Endodermal cell (in vitro differentiated cells): Measurements from ENCODE around the gene BAZ1B. TPM values are rescaled to one million over a fixed set of nuclear protein-coding genes. Genes with fewer than 3 reads are reported as not detected.

Source experiments
- DNase-seq: peaks from one replicate; pipeline ENCODE4 v3.0.0-alpha.2; 2017
- H3K27ac ChIP-seq: 2 replicates; pipeline ENCODE4 v1.5.1; 2013; ENCODE audit warnings: mild to moderate bottlenecking, low read depth, low read length, moderate library complexity
- H3K27me3 ChIP-seq: 2 replicates; pipeline ENCODE4 v1.6.1; 2013; ENCODE audit warnings: mild to moderate bottlenecking, low read length, moderate library complexity; ENCODE audit not compliant: insufficient read depth, control insufficient read depth, poor library complexity, severe bottlenecking
- H3K36me3 ChIP-seq: 2 replicates; pipeline ENCODE4 v1.7.0; 2013; ENCODE audit warnings: mild to moderate bottlenecking, low read length, moderate library complexity; ENCODE audit not compliant: control insufficient read depth, insufficient read depth
- H3K4me1 ChIP-seq: one replicate; pipeline ENCODE4 v1.7.0; 2013; ENCODE audit warnings: low read length; ENCODE audit not compliant: control insufficient read depth, insufficient read depth
- H3K4me3 ChIP-seq: 2 replicates; pipeline ENCODE4 v1.5.1; 2013; ENCODE audit warnings: mild to moderate bottlenecking, low read length, moderate library complexity
- H3K9ac ChIP-seq: 2 replicates; pipeline ENCODE4 v1.6.1; 2013; ENCODE audit warnings: mild to moderate bottlenecking, low read length, moderate library complexity; ENCODE audit not compliant: poor library complexity, severe bottlenecking; ENCODE audit errors: extremely low read depth
- H3K9me3 ChIP-seq: 2 replicates; pipeline ENCODE4 v1.6.1; 2013; ENCODE audit warnings: mild to moderate bottlenecking, low read length, moderate library complexity; ENCODE audit not compliant: control insufficient read depth
- H3K27ac Mint-ChIP-seq: 2 replicates; pipeline ENCODE4 v1.8.0; 2020; ENCODE audit warnings: mixed read lengths
- H3K27me3 Mint-ChIP-seq: 2 replicates; pipeline ENCODE4 v1.8.0; 2021; ENCODE audit warnings: mild to moderate bottlenecking, mixed read lengths; ENCODE audit not compliant: insufficient read depth
- H3K36me3 Mint-ChIP-seq: 2 replicates; pipeline ENCODE4 v1.8.0; 2020; ENCODE audit warnings: low read depth, mixed read lengths
- H3K4me1 Mint-ChIP-seq: 2 replicates; pipeline ENCODE4 v1.8.0; 2020; ENCODE audit warnings: mixed read lengths
- H3K4me3 Mint-ChIP-seq: 2 replicates; pipeline ENCODE4 v1.8.0; 2020; ENCODE audit warnings: mild to moderate bottlenecking, moderate library complexity, mixed read lengths
- H3K9me3 Mint-ChIP-seq: 2 replicates; pipeline ENCODE4 v1.8.0; 2020; ENCODE audit warnings: mild to moderate bottlenecking, mixed read lengths
- WGBS, 2 experiments: methylation state at CpG; one replicate each; pipeline versions ENCODE4 v1.1.5 to v1.1.7; 2013; ENCODE audit warnings: missing lambda C conversion rate in 2 of 2, mixed read lengths in 1 of 2; ENCODE audit not compliant: insufficient coverage in 1 of 2, insufficient read length in 1 of 2; 5-methylcytosine and 5-hydroxymethylcytosine counted together
- total RNA-seq, 2 donors: library from RNA; stranded (reverse); fragmentation: NEBNext Ultra II Directional in 1 of 2; extraction: Animal tissue kit (Norgen Biotek cat#: 25700) in 1 of 2; gene quantifications; 2 replicates in 1 of 2; 3 replicates in 1 of 2; pipeline ENCODE4 v1.2.1, GENCODE V29; 2021
- TF ChIP-seq, protein P1 (sequence below): fragments of 200-600 bp; sonication (generic); conservative IDR thresholded peaks from 2 replicates; pipeline ENCODE4 v1.5.0; 2021; ENCODE audit warnings: antibody characterized with exemption, mild to moderate bottlenecking

Gene BAZ1B
- total RNA-seq, 2 donors from 2014 or later: 66.4 to 72.1 TPM

DNA sequence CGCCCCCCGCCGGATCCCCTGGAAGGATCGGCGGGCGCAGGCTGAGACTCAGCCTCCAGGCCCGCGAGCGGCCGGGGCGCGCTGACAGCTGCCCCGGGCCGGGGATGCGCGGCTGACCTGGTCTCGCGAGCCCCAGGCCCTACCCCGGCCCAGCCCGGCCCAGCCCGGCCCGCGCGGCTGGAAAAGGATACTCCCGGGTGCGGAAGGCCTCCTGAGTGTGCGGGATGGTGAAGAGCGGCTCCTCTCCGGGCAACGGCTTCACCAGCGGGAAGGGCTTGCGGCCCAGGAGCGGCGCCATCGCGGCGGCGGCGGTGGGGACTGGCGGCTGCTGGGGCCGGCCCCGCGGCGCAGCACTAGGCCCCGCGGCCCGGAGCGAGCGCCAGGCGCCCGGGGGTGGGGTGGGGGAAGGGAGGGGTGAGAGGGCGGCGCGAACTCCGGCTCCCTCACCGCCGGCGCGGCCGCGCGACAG is 423 bp downstream of the BAZ1B start:
- peak overlapping the region; percentile 57 for H3K9ac ChIP-seq
- no peaks in the 10 kb centered on the region for H3K27me3 ChIP-seq
- H3K36me3 ChIP-seq: peaks cover 29% of the 10 kb centered on the region
- Mint-ChIP-seq H3K36me3 (peaks cover 28% of the 10 kb centered on the region), H3K9me3 (no peaks in the 10 kb centered on the region), H3K4me1 (peaks cover 27% of the 10 kb centered on the region), H3K27me3 (no peaks in the 10 kb centered on the region), H3K27ac (no peak overlapping the region), H3K4me3 (peak overlapping the region; percentile 76)
- peak overlapping the region; percentile 98 for H3K27ac ChIP-seq
- peaks cover 6% of the 10 kb centered on the region for H3K9me3 ChIP-seq
- DNase-seq: no peak
- no peaks in the 10 kb centered on the region for H3K4me1 ChIP-seq
- TF ChIP-seq, protein P1, sequence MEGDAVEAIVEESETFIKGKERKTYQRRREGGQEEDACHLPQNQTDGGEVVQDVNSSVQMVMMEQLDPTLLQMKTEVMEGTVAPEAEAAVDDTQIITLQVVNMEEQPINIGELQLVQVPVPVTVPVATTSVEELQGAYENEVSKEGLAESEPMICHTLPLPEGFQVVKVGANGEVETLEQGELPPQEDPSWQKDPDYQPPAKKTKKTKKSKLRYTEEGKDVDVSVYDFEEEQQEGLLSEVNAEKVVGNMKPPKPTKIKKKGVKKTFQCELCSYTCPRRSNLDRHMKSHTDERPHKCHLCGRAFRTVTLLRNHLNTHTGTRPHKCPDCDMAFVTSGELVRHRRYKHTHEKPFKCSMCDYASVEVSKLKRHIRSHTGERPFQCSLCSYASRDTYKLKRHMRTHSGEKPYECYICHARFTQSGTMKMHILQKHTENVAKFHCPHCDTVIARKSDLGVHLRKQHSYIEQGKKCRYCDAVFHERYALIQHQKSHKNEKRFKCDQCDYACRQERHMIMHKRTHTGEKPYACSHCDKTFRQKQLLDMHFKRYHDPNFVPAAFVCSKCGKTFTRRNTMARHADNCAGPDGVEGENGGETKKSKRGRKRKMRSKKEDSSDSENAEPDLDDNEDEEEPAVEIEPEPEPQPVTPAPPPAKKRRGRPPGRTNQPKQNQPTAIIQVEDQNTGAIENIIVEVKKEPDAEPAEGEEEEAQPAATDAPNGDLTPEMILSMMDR: no peak
- H3K4me3 ChIP-seq: peak overlapping the region; percentile 90
- WGBS, 2 experiments: 0 to 3% methylated on average over 12 to 62 of the region's 62 CpGs

DNA sequence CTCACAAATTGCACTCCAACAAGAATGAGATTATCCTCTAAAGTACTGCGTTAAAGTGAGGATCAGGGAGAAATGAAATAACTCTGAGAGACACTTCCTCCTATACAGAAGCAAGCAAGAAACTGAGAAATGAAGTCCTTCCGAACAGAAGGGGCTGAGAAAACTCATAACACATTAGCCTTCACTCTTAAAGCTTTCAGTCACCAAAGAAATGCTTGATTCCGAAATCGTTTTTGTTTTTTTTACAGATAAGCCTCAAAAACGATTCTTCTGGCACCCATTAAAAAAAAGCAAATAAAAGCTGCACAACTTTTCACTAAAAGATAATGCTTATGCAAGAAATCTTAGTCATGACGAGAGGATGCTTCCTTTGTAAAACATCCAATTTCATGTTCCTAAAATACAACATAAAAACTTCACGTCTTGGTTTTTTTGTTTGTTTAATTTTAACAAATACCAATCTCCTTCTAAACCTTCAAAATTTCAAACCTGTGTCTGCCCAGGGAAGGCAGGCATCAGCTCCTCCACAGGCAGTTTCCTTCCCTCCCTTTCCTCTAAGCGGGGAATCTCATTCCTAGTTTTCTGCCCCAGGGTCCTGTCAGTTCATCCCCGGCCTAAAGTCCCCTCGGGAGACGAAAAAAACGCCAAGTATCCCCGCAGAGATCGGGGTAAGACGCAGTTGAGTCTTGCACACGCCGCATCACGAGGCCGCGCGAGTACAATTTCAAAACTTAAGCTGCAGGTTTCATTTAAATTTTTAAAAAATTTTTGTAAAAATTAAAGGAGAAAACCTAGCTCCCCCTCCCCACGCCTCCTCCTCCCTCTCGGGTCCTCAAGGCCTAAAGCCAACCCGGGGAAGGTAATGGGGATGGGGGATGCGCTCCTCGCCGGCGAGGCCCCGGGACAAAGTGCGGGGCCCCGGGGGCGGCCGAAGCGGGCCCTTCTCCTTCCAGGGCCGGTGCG is 1.1 kb downstream of the BAZ1B start:
- no peaks in the 10 kb centered on the region for H3K4me1 ChIP-seq
- H3K27me3 Mint-ChIP-seq: no peaks in the 10 kb centered on the region
- no peak for DNase-seq
- no peaks in the 10 kb centered on the region for H3K9me3 Mint-ChIP-seq
- H3K4me3 ChIP-seq: peak overlapping the region; percentile 90
- H3K4me3 Mint-ChIP-seq: peak overlapping the region; percentile 76
- peaks cover 27% of the 10 kb centered on the region for H3K4me1 Mint-ChIP-seq
- peak overlapping the region; percentile 98 for H3K27ac ChIP-seq
- H3K36me3 ChIP-seq: peaks cover 36% of the 10 kb centered on the region
- peak overlapping the region; percentile 84 for H3K27ac Mint-ChIP-seq
- peaks cover 6% of the 10 kb centered on the region for H3K9me3 ChIP-seq
- 2 to 3% methylated on average over 15 to 35 of the region's 36 CpGs for WGBS, 2 experiments
- peak overlapping the region; percentile 57 for H3K9ac ChIP-seq
- H3K36me3 Mint-ChIP-seq: peaks cover 33% of the 10 kb centered on the region
- H3K27me3 ChIP-seq: no peaks in the 10 kb centered on the region
- TF ChIP-seq, protein P1: no peak

DNA sequence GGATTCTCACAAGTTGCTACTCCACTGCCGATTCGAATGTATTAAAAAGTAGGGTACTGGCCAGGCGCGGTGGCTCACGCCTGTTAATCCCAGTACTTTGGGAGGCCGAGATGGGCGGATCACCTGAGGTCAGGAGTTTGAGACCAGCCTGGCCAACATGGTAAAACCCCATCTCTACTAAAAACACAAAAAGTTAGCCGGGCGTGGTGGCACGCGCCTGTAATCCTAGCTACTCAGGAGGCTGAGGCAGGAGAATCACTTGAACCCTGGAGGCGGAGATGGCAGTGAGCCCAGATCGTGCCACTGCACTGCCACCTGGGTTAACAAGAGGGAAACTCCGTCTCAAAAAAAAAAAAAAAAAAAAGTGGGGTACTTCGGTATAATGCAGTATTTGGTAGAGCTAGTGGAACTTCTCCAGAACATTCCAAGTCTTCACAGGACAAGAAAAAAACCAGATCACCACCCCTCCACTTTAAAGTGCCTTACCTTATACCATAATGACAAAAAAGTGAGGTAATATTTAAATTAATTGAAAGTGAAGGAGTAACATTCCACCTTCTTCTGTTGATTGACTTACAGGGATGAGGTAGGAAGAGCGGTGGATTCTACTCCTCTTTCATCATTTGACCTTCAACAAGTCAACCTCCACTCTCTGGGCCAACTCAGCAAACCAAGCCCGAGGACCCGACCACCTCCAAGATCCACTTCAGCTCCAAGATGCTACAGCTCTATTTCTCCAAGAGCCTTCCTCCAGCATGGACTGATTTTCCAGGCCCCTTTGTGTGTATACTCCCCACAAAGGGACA is 2.0 kb downstream of the BAZ1B start:
- H3K36me3 ChIP-seq: peaks cover 43% of the 10 kb centered on the region
- Mint-ChIP-seq H3K36me3 (peaks cover 40% of the 10 kb centered on the region), H3K4me1 (peaks cover 27% of the 10 kb centered on the region), H3K4me3 (peak overlapping the region; percentile 76), H3K27ac (peak overlapping the region; percentile 84), H3K27me3 (no peaks in the 10 kb centered on the region), H3K9me3 (no peaks in the 10 kb centered on the region)
- TF ChIP-seq, protein P1: peak; percentile 12
- no peaks in the 10 kb centered on the region for H3K27me3 ChIP-seq
- H3K27ac ChIP-seq: no peak overlapping the region
- no peaks in the 10 kb centered on the region for H3K4me1 ChIP-seq
- H3K9ac ChIP-seq: peak overlapping the region; percentile 57
- 76 to 89% methylated on average over 15 to 17 of the region's 18 CpGs for WGBS, 2 experiments
- H3K4me3 ChIP-seq: peak overlapping the region; percentile 90
- peaks cover 6% of the 10 kb centered on the region for H3K9me3 ChIP-seq
- DNase-seq: no peak
